NCI-H2029 treated with DMSO at 0.1 percent for 48 hours (cell line): Measurements from ENCODE around the gene RAVER1.

ENCODE experiments used
- DNase-seq: peaks from one replicate; lab custom pipeline; 2025; lab: John Stamatoyannopoulos, UW

The RAVER1 gene

DNA sequence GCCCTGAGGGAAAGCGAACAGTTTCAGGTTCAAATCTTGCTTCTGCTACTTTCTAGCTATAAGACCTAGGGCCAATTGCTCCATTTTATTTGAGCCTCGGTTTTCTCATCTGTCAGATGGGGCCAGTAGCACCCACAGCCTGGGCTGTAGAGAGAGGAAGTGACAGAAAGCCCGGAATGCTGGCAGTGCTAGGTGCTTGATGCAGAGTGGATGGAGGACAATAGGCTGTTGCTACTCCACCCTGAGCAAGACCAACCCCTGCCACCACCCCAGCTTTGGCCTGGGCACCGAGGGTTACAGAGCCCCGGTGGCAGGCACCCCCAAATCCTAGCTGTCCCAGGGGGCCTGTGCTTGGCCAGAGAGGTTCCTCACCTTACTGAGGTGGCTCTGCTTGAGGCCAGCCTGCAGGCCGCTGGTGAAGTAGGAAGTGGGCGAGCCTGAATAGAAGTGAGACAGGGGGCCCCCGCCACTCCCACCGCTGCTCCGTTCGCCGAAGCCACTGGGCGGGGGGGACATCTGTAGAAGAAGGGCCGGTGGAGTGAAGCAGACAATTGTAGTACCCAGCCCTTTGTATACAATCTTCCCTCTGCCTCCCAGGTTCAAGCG, 15.4 kb downstream of the RAVER1 start:
- DNase-seq = no peak

DNA sequence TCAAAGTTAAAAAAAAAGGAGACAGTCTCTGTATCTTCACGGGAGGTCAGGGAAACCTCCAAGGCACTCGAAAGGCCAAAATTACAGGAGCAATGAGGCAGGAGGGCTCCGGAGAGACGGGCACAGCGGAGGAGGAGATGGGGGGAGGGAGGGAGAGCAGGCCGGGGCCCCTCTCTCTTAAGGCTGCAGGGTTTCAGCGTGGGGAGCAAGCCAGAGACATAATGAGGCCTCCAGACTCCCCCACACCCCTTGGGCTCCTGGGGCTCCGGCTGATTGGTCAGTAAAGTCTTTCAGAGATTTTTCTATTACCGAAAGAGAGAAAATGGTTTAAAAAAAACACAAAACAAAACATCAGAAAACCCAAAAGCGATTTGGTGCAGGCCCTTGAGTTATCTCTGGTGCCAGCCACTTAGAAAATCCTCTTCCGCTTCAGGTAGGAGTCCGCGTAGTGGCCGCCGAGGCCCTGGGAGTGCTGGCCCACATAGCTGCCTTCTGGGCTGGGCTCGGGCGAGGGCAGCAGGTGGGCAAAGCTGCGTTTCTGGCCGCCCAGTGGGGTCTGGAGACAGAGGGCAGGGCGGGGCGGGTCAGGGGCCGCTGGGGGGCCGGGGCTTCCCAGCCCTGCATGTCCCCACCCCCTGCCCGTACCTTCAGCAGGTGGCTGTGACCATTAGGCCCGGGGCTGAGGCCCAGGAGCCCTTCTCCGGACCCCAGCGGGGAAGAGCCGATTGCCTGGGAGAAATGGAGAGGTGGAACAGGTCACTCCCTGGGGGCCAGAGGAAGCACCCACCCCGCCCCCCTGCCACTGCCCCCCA, 16.1 kb downstream of the RAVER1 start:
- no peak for DNase-seq

DNA sequence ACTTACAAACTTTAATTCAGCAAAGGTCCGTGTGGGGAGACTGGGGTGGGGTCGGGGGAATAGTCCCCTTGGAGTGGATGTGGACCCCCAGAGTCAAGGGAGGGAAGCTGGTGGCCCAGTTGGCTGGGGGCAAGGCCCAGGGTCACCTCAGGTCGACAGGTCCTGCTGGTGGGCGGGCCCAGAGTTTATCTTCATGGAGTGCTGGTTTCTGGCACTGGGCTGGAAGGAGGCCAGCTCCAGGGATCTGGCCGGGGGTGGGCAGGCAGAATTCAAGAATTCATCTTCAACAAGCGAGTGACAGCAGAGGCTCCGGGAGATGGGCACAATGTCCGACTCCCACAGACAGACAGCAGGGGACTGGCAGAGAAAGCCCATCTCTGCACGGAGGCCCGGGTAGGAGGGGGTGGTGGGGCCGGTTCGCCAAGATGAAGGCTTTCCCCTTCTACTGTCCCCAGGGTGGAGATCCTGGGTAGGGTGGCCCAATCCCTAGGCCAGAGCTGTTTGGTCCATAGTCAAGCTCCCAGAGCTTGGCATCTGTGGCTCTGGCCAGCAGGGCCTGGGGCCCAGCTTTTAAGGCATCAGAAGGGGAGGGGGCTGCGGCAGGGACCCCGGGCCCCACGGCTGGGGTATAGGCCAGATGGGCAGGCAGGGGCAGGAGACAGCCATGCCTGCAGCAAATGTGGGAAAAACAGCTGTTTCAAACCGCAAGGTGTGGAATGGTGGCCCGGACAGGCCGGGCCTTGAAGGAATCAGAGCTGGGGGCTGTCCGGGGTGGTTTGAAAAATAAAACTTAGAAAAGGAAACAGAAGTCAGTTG, 16.9 kb downstream of the RAVER1 start:
- no peak for DNase-seq

- DNase-seq = peak; percentile 55
Observed at GRCh38 chr19:10315335-10316214, 17.8 kb downstream of the RAVER1 start, which contains the start of gene FDX2. Gene FDX2, minus strand, starts transcription at chr19:10316015. Its CDS starts 19 bp downstream, at chr19:10315996.

GRCh38 chr19:10309423-10309822, 23.9 kb downstream of the RAVER1 start, which contains the start of gene ZGLP1:
Gene ZGLP1, minus strand, starts transcription at chr19:10309815.
- DNase-seq = no peak

GRCh38 chr19:10306327-10306726, 27.0 kb downstream of the RAVER1 start:
- DNase-seq = no peak

DNA sequence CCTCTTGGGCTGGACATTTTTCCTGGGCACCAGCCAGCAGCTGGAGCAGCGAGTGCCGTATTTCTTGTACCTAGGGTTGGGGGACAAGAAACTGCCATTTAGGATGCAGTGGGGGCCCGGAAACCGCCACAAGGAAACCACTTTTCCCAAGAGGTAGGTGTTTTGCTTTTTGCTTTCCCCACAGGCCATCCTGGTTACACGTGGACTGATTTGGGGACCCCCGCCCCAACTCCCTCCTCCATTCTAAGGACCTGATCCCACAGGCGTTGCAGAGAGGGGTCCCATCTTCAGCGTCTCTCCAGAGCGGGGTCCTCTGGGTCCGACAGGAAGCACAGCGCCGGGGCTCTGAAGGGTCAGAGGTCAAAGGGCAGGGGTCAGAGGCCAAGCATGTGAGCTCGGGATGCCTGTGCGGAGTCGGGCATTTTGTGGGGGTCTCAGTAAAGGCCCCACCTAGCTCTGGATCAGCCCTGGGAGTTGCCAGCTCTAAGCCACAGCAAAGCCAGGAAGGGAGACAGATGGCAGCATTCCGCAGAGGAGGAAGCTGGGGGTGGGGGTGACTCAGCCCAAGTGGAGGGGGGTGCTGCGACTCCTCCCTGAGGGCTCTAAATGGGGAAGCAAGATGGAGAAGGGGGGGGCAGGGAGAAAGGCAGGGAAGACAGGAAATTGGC, 28.1 kb downstream of the RAVER1 start:
- DNase-seq = no peak

GRCh38 chr19:10299545-10300458, 33.5 kb downstream of the RAVER1 start:
- no peak for DNase-seq

DNA sequence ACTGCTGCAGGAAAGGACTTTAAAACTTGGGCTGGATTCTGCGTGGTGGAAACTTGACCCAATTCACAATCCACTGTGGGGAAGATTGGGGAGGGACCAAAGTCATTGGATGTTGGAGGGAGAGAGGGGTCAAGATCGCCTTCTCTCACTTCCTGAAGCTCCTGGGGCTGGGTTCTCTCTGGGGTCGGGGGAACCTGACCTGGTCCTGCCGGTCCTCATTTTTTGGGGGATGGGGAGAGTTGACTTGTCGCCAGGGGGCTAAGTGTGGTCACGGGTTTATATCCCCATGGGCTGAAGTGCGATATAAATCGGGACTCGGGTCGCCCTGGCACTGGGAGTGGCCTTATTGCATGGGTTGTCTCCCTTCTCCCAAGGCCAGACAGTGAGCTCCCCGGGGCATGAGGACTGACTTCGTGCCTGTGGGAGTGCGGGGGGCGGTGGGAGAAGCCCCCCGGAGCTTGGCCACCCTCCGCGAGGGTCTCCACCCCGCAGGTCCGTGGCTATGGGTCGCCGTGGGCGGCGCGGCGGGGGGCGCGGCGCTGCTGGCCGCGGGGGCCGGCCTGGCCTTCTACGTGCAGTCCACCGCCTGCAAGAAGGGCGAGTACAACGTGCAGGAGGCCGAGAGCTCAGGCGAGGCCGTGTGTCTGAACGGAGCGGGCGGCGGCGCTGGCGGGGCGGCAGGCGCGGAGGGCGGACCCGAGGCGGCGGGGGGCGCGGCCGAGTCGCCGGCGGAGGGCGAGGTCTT, 37.3 kb downstream of the RAVER1 start:
- no peak for DNase-seq

- DNase-seq = no peak
Observed at GRCh38 chr19:10295305-10295846, 38.0 kb downstream of the RAVER1 start.

DNA sequence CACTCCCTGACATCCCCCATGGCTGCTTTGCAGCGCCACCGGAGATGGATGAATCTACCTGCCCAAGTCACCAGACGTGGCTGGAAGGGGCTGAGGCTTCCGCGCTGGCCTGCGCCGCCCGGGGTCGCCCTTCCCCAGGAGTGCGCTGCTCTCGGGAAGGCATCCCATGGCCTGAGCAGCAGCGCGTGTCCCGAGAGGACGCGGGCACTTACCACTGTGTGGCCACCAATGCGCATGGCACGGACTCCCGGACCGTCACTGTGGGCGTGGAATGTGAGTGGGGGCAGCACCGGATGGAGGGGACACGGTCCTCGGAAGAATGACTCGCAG, 39.0 kb downstream of the RAVER1 start:
- DNase-seq = no peak

DNA sequence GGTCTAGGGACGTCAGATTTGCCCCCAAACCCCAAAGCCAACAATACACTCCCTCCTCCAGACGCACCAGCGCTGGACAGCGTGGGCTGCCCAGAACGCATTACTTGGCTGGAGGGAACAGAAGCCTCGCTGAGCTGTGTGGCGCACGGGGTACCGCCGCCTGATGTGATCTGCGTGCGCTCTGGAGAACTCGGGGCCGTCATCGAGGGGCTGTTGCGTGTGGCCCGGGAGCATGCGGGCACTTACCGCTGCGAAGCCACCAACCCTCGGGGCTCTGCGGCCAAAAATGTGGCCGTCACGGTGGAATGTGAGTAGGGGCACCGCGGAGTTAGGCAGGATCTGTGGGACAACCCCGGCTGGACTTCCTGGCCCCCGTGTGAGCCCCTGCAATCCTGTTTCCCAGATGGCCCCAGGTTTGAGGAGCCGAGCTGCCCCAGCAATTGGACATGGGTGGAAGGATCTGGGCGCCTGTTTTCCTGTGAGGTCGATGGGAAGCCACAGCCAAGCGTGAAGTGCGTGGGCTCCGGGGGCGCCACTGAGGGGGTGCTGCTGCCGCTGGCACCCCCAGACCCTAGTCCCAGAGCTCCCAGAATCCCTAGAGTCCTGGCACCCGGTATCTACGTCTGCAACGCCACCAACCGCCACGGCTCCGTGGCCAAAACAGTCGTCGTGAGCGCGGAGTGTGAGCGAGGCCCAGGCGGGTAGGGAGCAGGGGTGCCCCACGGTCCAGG, 39.5 kb downstream of the RAVER1 start:
- DNase-seq = no peak

GRCh38 chr19:10292789-10293636, 40.3 kb downstream of the RAVER1 start:
- no peak for DNase-seq

DNA sequence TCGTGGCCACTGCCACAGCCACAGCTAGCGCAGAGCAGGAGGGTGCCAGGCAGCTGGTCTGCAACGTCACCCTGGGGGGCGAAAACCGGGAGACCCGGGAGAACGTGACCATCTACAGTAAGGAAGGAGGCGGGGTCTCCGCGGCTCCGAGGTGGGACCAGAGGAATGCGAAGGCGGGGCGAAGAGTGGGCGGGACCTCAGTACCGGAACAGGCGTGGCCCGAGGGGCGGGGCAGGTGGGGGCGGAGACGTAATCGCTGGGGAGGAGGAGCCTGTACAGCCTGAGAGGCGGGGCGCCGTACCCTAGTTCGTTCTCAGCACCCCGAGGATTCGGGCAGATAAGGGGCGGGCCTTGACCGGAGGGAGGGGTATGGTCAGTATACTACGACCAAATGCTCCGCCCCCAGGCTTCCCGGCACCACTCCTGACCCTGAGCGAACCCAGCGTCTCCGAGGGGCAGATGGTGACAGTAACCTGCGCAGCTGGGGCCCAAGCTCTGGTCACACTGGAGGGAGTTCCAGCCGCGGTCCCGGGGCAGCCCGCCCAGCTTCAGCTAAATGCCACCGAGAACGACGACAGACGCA, 41.0 kb downstream of the RAVER1 start:
- DNase-seq = no peak

DNA sequence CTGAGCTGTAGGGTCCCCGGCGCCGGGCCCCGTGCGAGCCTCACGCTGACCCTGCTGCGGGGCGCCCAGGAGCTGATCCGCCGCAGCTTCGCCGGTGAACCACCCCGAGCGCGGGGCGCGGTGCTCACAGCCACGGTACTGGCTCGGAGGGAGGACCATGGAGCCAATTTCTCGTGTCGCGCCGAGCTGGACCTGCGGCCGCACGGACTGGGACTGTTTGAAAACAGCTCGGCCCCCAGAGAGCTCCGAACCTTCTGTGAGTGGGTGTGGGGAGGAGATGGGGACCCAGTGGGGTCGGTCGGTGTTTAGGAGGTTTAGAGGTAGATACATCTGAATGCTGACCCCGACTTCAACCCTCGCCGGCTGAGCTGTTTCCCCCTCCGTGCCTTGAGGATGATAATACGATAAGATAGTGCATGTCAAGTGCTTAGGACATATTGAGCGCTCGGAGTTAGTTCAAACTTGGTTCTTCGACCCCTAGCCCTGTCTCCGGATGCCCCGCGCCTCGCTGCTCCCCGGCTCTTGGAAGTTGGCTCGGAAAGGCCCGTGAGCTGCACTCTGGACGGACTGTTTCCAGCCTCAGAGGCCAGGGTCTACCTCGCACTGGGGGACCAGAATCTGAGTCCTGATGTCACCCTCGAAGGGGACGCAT, 41.6 kb downstream of the RAVER1 start:
- no peak for DNase-seq

- no peak for DNase-seq
Observed at GRCh38 chr19:10290876-10291553, 42.3 kb downstream of the RAVER1 start.
